Fibroblast of villous mesenchyme (primary cell): Measurements from ENCODE around the gene KIF3B. TPM values are rescaled to one million over a fixed set of nuclear protein-coding genes. Genes with fewer than 3 reads are reported as not detected.

Experiments used
- DNase-seq: peaks from one replicate; pipeline ENCODE4 v3.0.0-alpha.2; 2010; ENCODE audit warnings: low read depth
- H3K4me3 ChIP-seq: 2 replicates; pipeline ENCODE4 v1.5.1; 2011; ENCODE audit warnings: low read depth, mild to moderate bottlenecking, low read length
- total RNA-seq: library from RNA; depleted of rRNA; stranded (reverse); fragments of >200 nt; gene quantifications from 2 replicates; pipeline ENCODE4 v1.2.3, GENCODE V29; 2012
- TF ChIP-seq, protein P1 (sequence below): IDR thresholded peaks from 2 replicates; pipeline ENCODE4 v1.5.1; 2012; ENCODE audit warnings: low read depth, mild to moderate bottlenecking, low read length; ENCODE audit not compliant: insufficient read depth

The KIF3B gene
- total RNA-seq, 1 donor = 24.2 TPM

DNA sequence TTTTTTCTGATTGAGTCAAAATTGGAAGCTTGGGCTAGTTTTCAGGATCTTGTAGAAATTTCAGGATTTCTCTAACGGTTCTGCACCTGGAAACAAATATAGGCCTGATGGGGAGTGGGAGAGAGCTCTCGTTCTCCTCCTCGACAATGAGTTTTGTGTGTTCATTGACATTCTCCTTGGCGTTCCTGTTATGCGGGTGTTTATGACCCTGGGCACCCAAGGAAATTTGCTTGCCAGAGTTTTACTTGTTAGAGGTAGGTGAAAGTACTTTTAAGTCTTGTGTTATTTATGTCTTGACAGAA lies 82.8 kb downstream of the KIF3B start:
- DNase-seq = peak; percentile 16
- H3K4me3 ChIP-seq = peak overlapping the region; percentile 87
- TF ChIP-seq, protein P1, sequence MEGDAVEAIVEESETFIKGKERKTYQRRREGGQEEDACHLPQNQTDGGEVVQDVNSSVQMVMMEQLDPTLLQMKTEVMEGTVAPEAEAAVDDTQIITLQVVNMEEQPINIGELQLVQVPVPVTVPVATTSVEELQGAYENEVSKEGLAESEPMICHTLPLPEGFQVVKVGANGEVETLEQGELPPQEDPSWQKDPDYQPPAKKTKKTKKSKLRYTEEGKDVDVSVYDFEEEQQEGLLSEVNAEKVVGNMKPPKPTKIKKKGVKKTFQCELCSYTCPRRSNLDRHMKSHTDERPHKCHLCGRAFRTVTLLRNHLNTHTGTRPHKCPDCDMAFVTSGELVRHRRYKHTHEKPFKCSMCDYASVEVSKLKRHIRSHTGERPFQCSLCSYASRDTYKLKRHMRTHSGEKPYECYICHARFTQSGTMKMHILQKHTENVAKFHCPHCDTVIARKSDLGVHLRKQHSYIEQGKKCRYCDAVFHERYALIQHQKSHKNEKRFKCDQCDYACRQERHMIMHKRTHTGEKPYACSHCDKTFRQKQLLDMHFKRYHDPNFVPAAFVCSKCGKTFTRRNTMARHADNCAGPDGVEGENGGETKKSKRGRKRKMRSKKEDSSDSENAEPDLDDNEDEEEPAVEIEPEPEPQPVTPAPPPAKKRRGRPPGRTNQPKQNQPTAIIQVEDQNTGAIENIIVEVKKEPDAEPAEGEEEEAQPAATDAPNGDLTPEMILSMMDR = no peak

DNA sequence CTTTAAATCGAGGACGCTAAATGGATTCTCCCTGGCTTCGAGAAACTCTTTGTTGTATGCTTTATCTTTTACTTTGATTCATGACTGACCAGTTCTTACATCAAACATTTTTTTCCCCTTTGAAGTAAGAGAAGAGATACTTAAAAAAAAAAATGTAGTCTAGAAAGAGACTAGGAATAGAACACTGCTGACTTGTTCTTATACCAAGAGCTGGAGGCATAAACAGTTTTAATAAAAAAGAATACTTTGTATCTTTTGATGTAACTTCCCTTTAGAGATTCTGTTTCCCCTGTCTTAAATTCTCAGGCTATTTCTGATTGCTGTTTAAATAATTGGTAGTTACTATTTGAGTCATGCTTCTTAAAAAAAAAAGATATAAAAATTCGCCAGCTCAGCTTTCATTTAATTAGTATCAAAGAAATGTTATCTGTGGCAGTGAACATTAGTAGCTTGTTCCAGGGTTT lies 85.5 kb downstream of the KIF3B start:
- DNase-seq = peak; percentile 9
- no peak overlapping the region for H3K4me3 ChIP-seq
- TF ChIP-seq, protein P1 = no peak

DNA sequence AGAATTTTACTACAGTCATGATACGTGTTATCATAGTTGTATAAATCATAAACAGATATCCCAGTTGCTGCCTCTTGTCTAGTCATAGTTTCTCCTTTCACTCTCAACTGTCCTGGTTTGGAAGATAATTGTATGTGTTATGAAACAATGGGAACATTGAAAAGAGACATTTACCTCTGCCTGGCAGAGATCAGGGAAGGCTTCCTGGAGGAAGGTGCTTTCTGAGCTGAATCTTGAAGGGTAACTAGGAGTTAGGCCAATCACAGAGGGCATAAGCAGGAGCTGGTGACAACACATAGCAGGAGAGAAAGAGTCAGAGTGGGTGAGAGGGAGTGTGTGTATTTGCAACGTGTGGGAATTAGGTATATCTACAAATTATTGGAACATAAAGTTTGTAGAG lies 86.0 kb downstream of the KIF3B start:
- DNase-seq = peak; percentile 34
- H3K4me3 ChIP-seq = no peak overlapping the region
- TF ChIP-seq, protein P1 = no peak

DNA sequence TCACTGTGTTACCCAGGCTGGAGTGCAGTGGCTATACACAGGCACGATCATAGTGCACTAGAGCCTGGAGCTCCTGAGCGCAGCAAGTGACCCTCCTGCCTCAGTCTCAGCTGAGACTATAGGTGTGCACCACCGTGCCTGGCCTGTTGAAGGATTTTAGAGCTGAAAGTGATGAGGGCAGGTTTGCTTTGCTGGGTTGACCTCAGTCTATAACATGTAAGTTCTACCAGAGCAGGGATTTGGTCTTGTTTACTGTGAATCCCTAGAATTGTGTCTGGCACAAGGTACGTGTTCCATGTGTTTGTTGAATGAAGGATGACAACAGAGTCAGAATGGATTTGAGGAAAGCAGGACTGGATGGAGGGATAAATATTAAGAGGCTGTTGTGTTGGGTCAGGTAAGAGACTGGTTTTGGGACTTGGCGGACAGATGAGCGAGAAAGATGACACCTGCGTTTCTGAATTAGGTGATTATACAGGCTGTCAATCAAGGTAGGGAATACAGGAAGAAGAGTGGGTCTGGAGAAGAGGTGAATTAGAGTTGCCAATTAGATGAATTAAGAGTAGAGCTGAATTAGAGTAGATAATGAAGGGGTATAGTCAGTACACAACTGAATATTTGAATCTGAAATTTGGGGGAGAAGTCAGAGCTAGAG lies 87.2 kb downstream of the KIF3B start:
- no peak for DNase-seq
- TF ChIP-seq, protein P1 = no peak
- H3K4me3 ChIP-seq = no peak overlapping the region

DNA sequence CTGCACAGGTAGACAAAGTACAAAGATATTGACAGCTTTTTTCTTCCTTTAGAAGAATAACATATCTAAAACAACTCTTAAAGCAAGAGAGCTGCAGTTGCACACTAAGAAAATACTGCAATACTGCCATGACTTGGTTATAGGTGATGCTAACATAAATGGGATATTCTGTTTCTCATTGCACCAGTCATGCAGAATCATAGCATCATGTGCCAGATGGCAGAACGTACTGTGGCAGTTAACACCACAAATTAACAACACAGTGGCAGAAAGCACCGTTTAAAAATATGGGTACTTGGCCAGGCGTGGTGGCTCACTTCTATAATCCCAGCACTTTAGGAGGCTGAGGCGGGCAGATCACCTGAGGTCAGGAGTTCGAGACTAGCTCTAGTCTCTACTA lies 88.1 kb downstream of the KIF3B start:
- DNase-seq = no peak

DNA sequence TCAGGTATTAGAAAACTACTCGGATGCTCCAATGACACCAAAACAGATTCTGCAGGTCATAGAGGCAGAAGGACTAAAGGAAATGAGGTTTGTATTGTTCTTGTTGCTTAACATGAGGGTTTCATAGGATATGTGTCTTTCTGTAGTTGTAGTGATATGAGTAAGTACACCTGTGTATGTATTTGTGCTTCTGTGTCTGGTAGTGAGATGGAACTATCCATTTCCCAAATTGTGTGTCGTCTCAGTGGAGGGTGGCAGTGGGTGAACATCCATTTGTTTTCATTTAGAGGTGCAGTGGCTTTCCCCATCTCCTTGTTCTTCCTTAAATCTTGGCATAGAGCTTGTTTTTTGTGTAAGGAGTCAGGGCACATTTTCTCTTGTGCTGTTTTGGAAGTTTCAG lies 88.9 kb downstream of the KIF3B start:
- no peak overlapping the region for H3K4me3 ChIP-seq
- no peak for DNase-seq
- TF ChIP-seq, protein P1 = no peak

More for the DNA sequence above, 88.1 kb downstream of the KIF3B start:
- H3K4me3 ChIP-seq = no peak overlapping the region
- TF ChIP-seq, protein P1 = no peak

DNA sequence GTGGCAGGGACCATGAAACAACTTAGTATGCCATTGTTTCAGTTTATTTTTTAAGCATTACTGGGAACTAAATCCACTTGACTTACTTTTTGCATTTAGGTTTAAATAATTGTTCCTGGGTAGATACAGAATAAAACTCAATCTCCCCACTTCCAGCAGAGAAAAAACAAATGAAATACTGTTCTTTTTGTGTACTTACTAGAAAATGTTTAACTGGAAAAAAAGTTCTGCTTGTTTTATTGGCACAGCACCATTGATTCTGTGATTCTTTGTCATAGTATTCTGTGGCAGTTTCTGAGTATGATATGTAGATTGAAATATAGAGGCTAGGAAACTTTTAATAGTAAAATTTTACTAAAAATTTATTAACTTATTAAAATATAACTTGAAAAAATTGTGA lies 90.9 kb downstream of the KIF3B start:
- TF ChIP-seq, protein P1 = no peak
- DNase-seq = no peak
- H3K4me3 ChIP-seq = no peak overlapping the region
